Esophagus squamous epithelium (tissue), 5 donors: ENCODE results near the gene ANGPT4. TPM values are rescaled to one million over a fixed set of nuclear protein-coding genes. Genes with fewer than 3 reads are reported as not detected.
A peak's percentile ranks its signal among the peaks of the same experiment; 100 is the strongest.

ENCODE experiments used
- DNase-seq: peaks from one replicate; lab custom pipeline; 2025; lab: John Stamatoyannopoulos, UW
- H3K27ac ChIP-seq, 4 donors: fragments of 200-600 bp; sonication (generic); one replicate each; pipeline ENCODE4 v1.5.1; 2016 to 2019; ENCODE audit warnings: mild to moderate bottlenecking in 1 of 4
- H3K27me3 ChIP-seq, 4 donors: fragments of 200-600 bp; sonication (generic); 1 replicate in 3 of 4; 2 replicates in 1 of 4; pipeline versions ENCODE4 v1.5.1 to v1.6.0; 2017 to 2021; ENCODE audit warnings: antibody characterized with exemption in 1 of 4
- H3K36me3 ChIP-seq, 3 donors: fragments of 200-600 bp; sonication (generic); one replicate each; pipeline ENCODE4 v1.5.1; 2016 to 2019
- H3K4me1 ChIP-seq, 3 donors: fragments of 200-600 bp; sonication (generic); one replicate each; pipeline ENCODE4 v1.5.1; 2017 to 2019
- H3K4me3 ChIP-seq, 4 donors: fragments of 200-600 bp; sonication (generic); 1 replicate in 3 of 4; 2 replicates in 1 of 4; pipeline ENCODE4 v1.5.1; 2016 to 2019; ENCODE audit warnings: mild to moderate bottlenecking in 2 of 4, moderate library complexity in 1 of 4
- H3K9me3 ChIP-seq, 3 donors: fragments of 200-600 bp; sonication (generic); one replicate each; pipeline ENCODE4 v1.5.1; 2016 to 2019
- POLR2A ChIP-seq, 4 donors: fragments of 450-650 bp; IDR thresholded peaks; one replicate each; pipeline ENCODE4 v1.6.1; 2017; ENCODE audit warnings: antibody characterized with exemption in 4 of 4, mild to moderate bottlenecking in 4 of 4, moderate library complexity in 3 of 4
- WGBS, 2 donors: methylation state at CpG; one replicate each; pipeline ENCODE4 v1.1.5; 2018; 5-methylcytosine and 5-hydroxymethylcytosine counted together
- intact Hi-C: fragments of 100-400 bp; cut with DNase I; formaldehyde crosslinking; loops from one replicate; pipeline ENCODE4 v1.15.0; 2022
- total RNA-seq, 4 donors: library from RNA; depleted of rRNA; stranded (reverse); fragments of >200 nt; gene quantifications; one replicate each; pipeline ENCODE4 v1.1.0, GENCODE V29; 2016
- TF ChIP-seq, protein P1 (sequence below), 6 experiments: fragments of 450-650 bp in 4 of 6; fragments of 200-600 bp in 2 of 6; sonication (generic) in 2 of 6; IDR thresholded peaks; one replicate each; pipeline ENCODE4 v1.5.1; 2016 to 2019; ENCODE audit warnings: antibody characterized with exemption in 6 of 6, mild to moderate bottlenecking in 4 of 6, moderate library complexity in 4 of 6
- donor health status: DM: yes; HTN: yes; CAD: no.

ANGPT4 gene
- total RNA-seq, 4 donors from 2014 or later, result under 0.01 to 0.38 (median 0.09) TPM; not detected in 1

DNA sequence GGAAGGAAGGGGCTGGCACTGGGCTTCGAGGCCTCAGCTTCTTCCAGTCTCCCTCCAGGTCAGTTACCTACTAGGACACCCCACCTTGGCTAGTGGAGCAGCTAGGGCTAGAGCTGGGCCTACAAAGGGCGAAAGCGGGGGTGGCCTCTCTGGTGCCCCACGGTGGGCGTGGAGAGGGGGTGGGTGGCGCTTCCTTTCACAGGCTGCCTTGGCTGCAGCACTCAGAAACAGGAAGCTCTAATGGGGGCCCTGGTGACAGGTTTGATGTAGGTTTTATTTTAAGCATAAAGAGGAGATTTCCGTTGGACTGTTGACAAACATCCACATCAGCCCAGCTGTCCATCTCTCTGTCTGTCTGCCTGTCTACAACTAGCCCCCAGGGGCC, 69.2 kb downstream of the ANGPT4 start:
- peak overlapping the region in 3 of 4 donors; percentile 44 to 68 (median 45) for H3K4me3 ChIP-seq
- intact Hi-C loops, result no loop called here
- H3K9me3 ChIP-seq, result no peaks in the 10 kb centered on the region
- H3K36me3 ChIP-seq, result peaks cover 0 to 6% (median 0%) of the 10 kb centered on the region in 3 donors
- no peak for DNase-seq
- no peak for TF ChIP-seq POLR2A (IDR thresholded peaks at IDR 0.05)
- TF ChIP-seq, protein P1, sequence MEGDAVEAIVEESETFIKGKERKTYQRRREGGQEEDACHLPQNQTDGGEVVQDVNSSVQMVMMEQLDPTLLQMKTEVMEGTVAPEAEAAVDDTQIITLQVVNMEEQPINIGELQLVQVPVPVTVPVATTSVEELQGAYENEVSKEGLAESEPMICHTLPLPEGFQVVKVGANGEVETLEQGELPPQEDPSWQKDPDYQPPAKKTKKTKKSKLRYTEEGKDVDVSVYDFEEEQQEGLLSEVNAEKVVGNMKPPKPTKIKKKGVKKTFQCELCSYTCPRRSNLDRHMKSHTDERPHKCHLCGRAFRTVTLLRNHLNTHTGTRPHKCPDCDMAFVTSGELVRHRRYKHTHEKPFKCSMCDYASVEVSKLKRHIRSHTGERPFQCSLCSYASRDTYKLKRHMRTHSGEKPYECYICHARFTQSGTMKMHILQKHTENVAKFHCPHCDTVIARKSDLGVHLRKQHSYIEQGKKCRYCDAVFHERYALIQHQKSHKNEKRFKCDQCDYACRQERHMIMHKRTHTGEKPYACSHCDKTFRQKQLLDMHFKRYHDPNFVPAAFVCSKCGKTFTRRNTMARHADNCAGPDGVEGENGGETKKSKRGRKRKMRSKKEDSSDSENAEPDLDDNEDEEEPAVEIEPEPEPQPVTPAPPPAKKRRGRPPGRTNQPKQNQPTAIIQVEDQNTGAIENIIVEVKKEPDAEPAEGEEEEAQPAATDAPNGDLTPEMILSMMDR (IDR thresholded peaks at IDR 0.05), result no peak
- H3K27ac ChIP-seq, result peak overlapping the region; percentile 61 to 94 (median 90)
- H3K27me3 ChIP-seq, result peaks cover 0 to 6% (median 0%) of the 10 kb centered on the region in 4 donors
- peaks cover 44 to 77% (median 48%) of the 10 kb centered on the region in 3 donors for H3K4me1 ChIP-seq
- WGBS, 2 donors, result 20 to 60% methylated on average over 1 of the region's 7 CpGs

DNA sequence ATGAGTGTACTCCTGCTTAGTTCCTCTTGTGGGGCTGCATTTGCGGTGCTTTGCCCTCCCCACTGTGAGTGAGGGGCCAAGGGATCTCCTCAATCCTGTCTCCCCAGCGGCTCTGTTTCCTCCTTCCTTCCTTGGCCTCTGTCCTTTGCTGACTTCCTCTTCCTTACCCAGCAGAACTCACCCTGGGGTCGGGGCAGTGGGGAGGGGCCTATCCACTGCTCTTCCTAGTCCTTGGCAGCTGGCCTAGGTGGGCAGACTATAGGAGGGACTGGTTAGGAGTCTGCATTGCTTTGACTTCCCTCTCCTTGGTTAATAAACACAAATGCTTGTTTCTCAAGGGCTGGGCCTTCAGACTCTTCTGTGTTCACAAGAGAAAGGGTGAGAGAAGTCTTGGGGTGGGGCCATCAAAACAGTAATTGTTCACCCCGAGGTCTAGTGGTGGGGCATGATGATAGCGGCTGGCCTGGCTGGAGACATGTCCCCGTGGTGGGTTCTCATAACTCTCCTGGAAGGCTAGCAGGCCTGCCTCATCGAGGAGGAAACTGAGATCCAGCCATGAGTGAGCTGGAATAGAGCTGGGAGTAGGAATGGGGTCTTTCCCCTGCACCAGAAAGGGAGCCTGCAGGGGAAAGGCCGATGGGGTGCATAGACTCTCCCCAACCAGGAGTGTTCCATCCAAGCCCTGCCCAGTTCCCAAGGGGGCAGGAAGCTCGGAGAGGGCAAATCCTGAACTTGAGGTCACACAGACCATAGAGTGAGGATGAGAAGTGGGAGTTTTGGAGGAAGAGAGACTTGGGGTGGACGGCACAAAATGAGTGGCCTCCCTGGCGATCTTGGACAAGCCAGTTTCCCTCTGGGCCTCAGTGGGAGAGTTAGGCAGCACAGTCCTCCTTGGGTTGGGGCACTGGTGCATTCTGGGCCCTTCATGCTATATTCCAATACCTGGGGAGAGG, 69.9 kb downstream of the ANGPT4 start:
- H3K27ac ChIP-seq, result peak overlapping the region; percentile 61 to 94 (median 90)
- TF ChIP-seq, protein P1 (IDR thresholded peaks at IDR 0.05), result no peak
- no peak for TF ChIP-seq POLR2A (IDR thresholded peaks at IDR 0.05)

DNA sequence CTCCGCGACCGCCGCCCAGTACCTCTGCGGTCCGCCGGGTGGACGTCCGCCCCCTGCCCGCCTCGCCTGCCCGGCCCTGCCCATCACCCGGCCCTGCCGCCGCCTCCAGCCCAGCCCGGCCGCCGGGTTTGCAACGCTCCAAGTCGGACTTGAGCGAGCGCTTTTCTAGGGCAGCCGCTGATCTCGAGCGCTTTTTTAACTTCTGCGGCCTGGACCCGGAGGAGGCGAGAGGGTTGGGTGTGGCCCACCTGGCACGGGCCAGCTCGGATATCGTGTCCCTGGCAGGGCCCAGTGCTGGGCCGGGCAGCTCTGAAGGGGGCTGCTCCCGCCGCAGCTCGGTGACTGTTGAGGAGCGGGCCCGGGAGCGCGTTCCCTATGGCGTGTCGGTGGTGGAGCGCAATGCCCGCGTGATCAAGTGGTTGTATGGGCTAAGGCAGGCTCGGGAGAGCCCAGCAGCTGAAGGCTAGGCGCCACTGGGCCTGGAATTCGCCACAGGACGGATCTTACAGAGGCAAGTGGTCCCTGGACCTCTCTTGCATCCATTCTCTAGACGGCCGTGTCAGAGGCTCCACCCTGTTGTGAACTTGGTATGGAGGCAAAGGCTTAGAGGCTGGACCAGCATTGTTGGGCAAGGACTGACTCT, 70.8 kb downstream of the ANGPT4 start:
- H3K27me3 ChIP-seq, result peaks cover 0 to 21% (median 0%) of the 10 kb centered on the region in 4 donors
- H3K36me3 ChIP-seq, result peaks cover 0 to 6% (median 0%) of the 10 kb centered on the region in 3 donors
- H3K27ac ChIP-seq, result peak overlapping the region; percentile 39 to 94 (median 90)
- intact Hi-C loops, result no loop called here
- no peak for TF ChIP-seq POLR2A (IDR thresholded peaks at IDR 0.05)
- TF ChIP-seq, protein P1 (IDR thresholded peaks at IDR 0.05), result no peak
- no peak for DNase-seq
- WGBS, 2 donors, result 42 to 46% methylated on average over 7 to 16 of the region's 50 CpGs
- peaks cover 44 to 86% (median 61%) of the 10 kb centered on the region in 3 donors for H3K4me1 ChIP-seq
- H3K4me3 ChIP-seq, result peak overlapping the region; percentile 25 to 68 (median 44)
- no peaks in the 10 kb centered on the region for H3K9me3 ChIP-seq

More for the DNA sequence above, 69.9 kb downstream of the ANGPT4 start:
- intact Hi-C loops, result no loop called here
- peaks cover 0 to 13% (median 0%) of the 10 kb centered on the region in 4 donors for H3K27me3 ChIP-seq
- H3K9me3 ChIP-seq, result no peaks in the 10 kb centered on the region
- DNase-seq, result no peak
- peaks cover 44 to 77% (median 54%) of the 10 kb centered on the region in 3 donors for H3K4me1 ChIP-seq
- peak overlapping the region; percentile 25 to 68 (median 44) for H3K4me3 ChIP-seq
- peaks cover 0 to 6% (median 0%) of the 10 kb centered on the region in 3 donors for H3K36me3 ChIP-seq
- WGBS, 2 donors, result 29 to 46% methylated on average over 8 to 11 of the region's 11 CpGs

DNA sequence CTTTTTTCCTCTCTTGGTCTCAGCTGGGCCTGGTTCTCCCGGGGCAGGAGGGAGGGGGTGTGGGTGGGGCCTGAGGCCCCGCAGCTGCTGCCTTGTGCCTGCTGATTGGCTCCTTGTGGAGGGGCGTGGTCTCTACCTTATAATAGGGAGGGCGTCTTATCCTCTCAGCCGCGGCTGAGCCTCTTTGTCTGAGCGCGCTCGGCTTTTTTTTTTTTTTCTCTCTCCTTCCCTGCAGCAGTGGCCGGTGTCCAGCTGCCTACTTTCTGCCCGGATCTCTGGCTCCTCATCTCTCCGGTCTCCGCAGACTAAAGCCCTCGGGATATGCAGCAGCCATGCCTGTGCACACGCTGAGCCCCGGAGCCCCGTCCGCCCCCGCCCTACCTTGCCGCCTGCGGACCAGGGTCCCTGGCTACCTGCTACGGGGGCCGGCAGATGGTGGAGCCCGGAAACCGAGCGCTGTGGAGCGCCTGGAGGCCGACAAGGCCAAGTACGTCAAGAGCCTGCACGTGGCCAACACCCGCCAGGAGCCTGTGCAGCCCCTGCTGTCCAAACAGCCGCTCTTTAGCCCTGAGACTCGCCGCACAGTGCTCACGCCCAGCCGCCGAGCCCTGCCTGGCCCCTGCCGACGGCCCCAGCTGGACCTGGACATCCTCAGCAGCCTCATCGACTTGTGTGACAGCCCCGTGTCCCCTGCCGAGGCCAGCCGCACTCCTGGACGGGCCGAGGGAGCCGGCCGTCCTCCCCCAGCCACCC, 71.5 kb downstream of the ANGPT4 start:
- TF ChIP-seq, protein P1 (IDR thresholded peaks at IDR 0.05), result no peak
- TF ChIP-seq POLR2A (IDR thresholded peaks at IDR 0.05), result peak in 1 of 4 donors; percentile 28
- H3K27me3 ChIP-seq, result peaks cover 0 to 21% (median 0%) of the 10 kb centered on the region in 4 donors

More for the DNA sequence above, 71.5 kb downstream of the ANGPT4 start:
- H3K36me3 ChIP-seq, result peaks cover 0 to 6% (median 0%) of the 10 kb centered on the region in 3 donors
- WGBS, 2 donors, result 0 to 4% methylated on average over 8 to 9 of the region's 47 CpGs
- H3K27ac ChIP-seq, result peak overlapping the region; percentile 39 to 94 (median 90)
- intact Hi-C loops, result no loop called here
- DNase-seq, result peak; percentile 65
- peaks cover 44 to 91% (median 61%) of the 10 kb centered on the region in 3 donors for H3K4me1 ChIP-seq
- peak overlapping the region; percentile 25 to 68 (median 44) for H3K4me3 ChIP-seq
- no peaks in the 10 kb centered on the region for H3K9me3 ChIP-seq
